Adrenal gland (tissue), 12 donors: Measurements from ENCODE around the gene PMIS2. TPM values are rescaled to one million over a fixed set of nuclear protein-coding genes. Genes with fewer than 3 reads are reported as not detected.
A peak's percentile ranks its signal among the peaks of the same experiment; 100 is the strongest.

Experiments used
- DNase-seq, 7 donors: peaks; one replicate each; pipeline ENCODE4 v3.0.0-alpha.2; 2019 to 2020
- H3K27ac ChIP-seq, 5 donors: fragments of 200-600 bp; sonication (generic) in 4 of 5; 1 replicate in 3 of 5; 2 replicates in 2 of 5; pipeline versions ENCODE4 v1.5.1 to v1.8.0; 2016 to 2020; ENCODE audit warnings: mild to moderate bottlenecking in 1 of 5
- H3K27me3 ChIP-seq: fragments of 200-600 bp; 2 replicates; pipeline ENCODE4 v1.8.0; 2021
- H3K36me3 ChIP-seq, 2 donors: fragments of 200-600 bp; replicated peaks in 1 of 2; 1 replicate in 1 of 2; 2 replicates in 1 of 2; pipeline versions ENCODE4 v1.5.1 to v1.8.0; 2018 to 2022
- H3K4me1 ChIP-seq, 2 donors: fragments of 200-600 bp; replicated peaks in 1 of 2; 1 replicate in 1 of 2; 2 replicates in 1 of 2; pipeline versions ENCODE4 v1.5.1 to v1.8.0; 2018 to 2021
- H3K4me3 ChIP-seq, 4 donors: fragments of 200-600 bp; sonication (generic) in 3 of 4; one replicate each; pipeline ENCODE4 v1.5.1; 2016 to 2018
- H3K9me3 ChIP-seq, 3 donors: fragments of 200-600 bp; sonication (generic) in 1 of 3; replicated peaks in 1 of 3; 1 replicate in 2 of 3; 2 replicates in 1 of 3; pipeline versions ENCODE4 v1.5.1 to v1.8.0; 2016 to 2021
- CTCF ChIP-seq, 6 experiments: fragments of 450-650 bp in 4 of 6; fragments of 200-600 bp in 2 of 6; sonication (generic) in 1 of 6; IDR thresholded peaks; 1 replicate in 5 of 6; 2 replicates in 1 of 6; pipeline versions ENCODE4 v1.5.1 to v1.8.0; 2016 to 2021; ENCODE audit warnings: antibody characterized with exemption in 6 of 6, mild to moderate bottlenecking in 2 of 6, moderate library complexity in 1 of 6
- POLR2A ChIP-seq, 2 donors: fragments of 450-650 bp; IDR thresholded peaks; one replicate each; pipeline ENCODE4 v1.6.1; 2017; ENCODE audit warnings: antibody characterized with exemption in 2 of 2, mild to moderate bottlenecking in 2 of 2, moderate library complexity in 1 of 2
- WGBS, 4 donors: extraction: QIAGEN DNeasy Blood & Tissue Kit in 2 of 4; methylation state at CpG; one replicate each; pipeline versions ENCODE4 v1.1.5 to v1.1.7; 2013 to 2017; 5-methylcytosine and 5-hydroxymethylcytosine counted together
- intact Hi-C, 2 donors: fragments of 100-400 bp; cut with DNase I; formaldehyde crosslinking; loops; one replicate each; pipeline versions ENCODE4 v1.14.1 to v1.15.0; 2022 to 2023
- polyA plus RNA-seq, 3 donors: library from polyadenylated mRNA; stranded (reverse); fragments of 200-250 nt in 2 of 3; fragments of 350-450 nt in 1 of 3; fragmentation: Illumina TruSeq in 1 of 3; extraction: RNeasy Lipid Tissue Mini Kit (QIAGEN cat#74804) in 1 of 3; gene quantifications; one replicate each; pipeline ENCODE4 v1.2.3, GENCODE V29; 2013 to 2014
- total RNA-seq, 9 donors: library from RNA; depleted of rRNA in 4 of 9; stranded (reverse); fragments of >200 nt in 4 of 9; fragments of 120-200 nt in 1 of 9; fragmentation: NEBNext Ultra II Directional in 1 of 9; extraction: Animal tissue kit (Norgen Biotek cat#: 25700) in 1 of 9; gene quantifications; one replicate each; pipeline versions ENCODE4 v1.1.0 to v1.2.4, GENCODE V29; 2013 to 2023
- donor health status: healthy with polysubstance abuse.
- donor health status: Bipolar disorder and iron deficiency.
- donor health status: DM: yes; HTN: yes; CAD: no.
- donor health status: DM: no; HTN: no; CAD: no.
- donor health status: DM: no; HTN: no; CAD: no.
- donor health status: DM: yes; HTN: yes; CAD: no.

PMIS2 gene
- total and polyA plus RNA-seq, 12 donors: 0.61 to 0.81 TPM; not detected in 10

DNA sequence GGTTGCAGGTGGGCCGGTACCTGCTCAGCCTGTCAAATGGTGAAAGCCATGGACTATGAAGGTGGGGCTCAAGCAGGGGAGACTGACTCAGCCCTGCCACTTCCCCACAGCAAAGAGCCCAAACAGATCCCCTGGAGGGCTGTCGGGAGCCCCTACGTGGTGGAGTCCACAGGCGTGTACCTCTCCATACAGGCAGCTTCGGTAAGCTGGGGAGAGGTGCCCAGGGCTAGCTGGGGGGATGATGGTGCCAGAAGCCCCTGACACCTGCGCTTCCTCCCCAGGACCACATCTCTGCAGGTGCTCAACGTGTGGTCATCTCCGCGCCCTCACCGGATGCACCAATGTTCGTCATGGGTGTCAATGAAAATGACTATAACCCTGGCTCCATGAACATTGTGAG, 43.8 kb upstream of the PMIS2 start:
- TF ChIP-seq POLR2A (IDR thresholded peaks at IDR 0.05): no peak
- no peak for TF ChIP-seq CTCF (IDR thresholded peaks at IDR 0.05)
- H3K4me3 ChIP-seq: no peak overlapping the region
- no peak overlapping the region for H3K27ac ChIP-seq
- H3K9me3 ChIP-seq: no peaks in the 10 kb centered on the region
- no peaks in the 10 kb centered on the region for H3K27me3 ChIP-seq
- 93 to 97% (median 95%) methylated on average over 8 to 11 of the region's 11 CpGs for WGBS, 4 donors
- peaks cover 11 to 17% of the 10 kb centered on the region in 2 donors for H3K4me1 ChIP-seq
- intact Hi-C loops: loop anchor here in 1 of 2 donors (10.0 kb wide), 1 partner anchor 173 kb away; the partner anchor contains the start of gene KMT2B
- H3K36me3 ChIP-seq: peaks cover 0 to under 1% of the 10 kb centered on the region in 2 donors
- DNase-seq: no peak

DNA sequence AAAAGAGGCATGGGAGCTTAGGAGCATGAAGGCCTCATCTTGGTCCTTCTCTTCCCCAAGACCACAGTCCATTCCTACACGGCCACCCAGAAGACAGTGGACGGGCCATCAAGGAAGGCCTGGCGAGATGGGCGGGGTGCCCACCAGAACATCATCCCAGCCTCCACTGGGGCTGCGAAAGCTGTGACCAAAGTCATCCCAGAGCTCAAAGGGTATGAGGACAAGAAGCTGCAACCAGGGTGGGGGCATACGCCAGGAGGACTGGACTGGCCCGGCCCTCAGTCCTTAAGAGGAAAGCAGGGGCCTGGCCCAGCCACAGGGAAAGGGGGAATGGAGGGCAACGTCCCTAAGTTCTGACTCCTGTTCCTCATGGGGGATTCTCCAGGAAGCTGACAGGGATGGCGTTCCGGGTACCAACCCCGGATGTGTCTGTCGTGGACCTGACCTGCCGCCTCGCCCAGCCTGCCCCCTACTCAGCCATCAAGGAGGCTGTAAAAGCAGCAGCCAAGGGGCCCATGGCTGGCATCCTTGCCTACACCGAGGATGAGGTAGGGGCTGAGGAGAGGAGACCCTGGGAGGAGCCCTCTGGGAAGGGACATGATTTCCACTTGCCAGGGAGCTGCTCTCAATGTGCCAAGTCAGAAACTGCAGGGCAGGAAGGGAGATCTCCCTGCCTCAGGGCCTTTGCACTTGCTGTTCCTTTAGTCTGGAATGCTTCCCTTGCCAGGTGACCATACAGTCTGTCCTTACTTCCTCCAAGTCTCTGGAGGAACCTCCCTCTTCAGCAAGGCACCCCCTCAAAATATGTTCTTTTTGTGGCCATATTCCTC, 42.5 kb upstream of the PMIS2 start:
- DNase-seq: no peak
- Histone ChIP-seq H3K9me3 (no peaks in the 10 kb centered on the region), H3K36me3 (peaks cover 0 to 9% of the 10 kb centered on the region in 2 donors), H3K4me1 (peaks cover 11 to 17% of the 10 kb centered on the region in 2 donors), H3K27me3 (no peaks in the 10 kb centered on the region), H3K4me3 (no peak overlapping the region), H3K27ac (no peak overlapping the region)
- intact Hi-C loops: loop anchor here in 1 of 2 donors (10.0 kb wide), 1 partner anchor 171 kb away; the partner anchor contains the start of gene KMT2B
- no peak for TF ChIP-seq CTCF (IDR thresholded peaks at IDR 0.05)
- TF ChIP-seq POLR2A (IDR thresholded peaks at IDR 0.05): no peak
- 96 to 98% (median 97%) methylated on average over 9 to 15 of the region's 15 CpGs for WGBS, 4 donors

GRCh38 chr19:35544110-35544802, 41.7 kb upstream of the PMIS2 start:
- 81 to 88% (median 83%) methylated on average over 3 of the region's 3 CpGs for WGBS, 4 donors
- Histone ChIP-seq H3K27ac (peak overlapping the region in 1 of 5 donors; percentile 86), H3K27me3 (no peaks in the 10 kb centered on the region), H3K4me3 (peak overlapping the region in 2 of 4 donors; percentile 73 to 86), H3K36me3 (peaks cover 0 to 9% of the 10 kb centered on the region in 2 donors), H3K9me3 (no peaks in the 10 kb centered on the region), H3K4me1 (peaks cover 11 to 17% of the 10 kb centered on the region in 2 donors)
- TF ChIP-seq CTCF (IDR thresholded peaks at IDR 0.05) (no peak), POLR2A (IDR thresholded peaks at IDR 0.05) (no peak)
- intact Hi-C loops: loop anchor here in 1 of 2 donors (10.0 kb wide), 1 partner anchor 171 kb away; the partner anchor contains the start of gene KMT2B
- DNase-seq: no peak
